ENCODE results near the gene TMOD1.

TMOD1 gene

DNA sequence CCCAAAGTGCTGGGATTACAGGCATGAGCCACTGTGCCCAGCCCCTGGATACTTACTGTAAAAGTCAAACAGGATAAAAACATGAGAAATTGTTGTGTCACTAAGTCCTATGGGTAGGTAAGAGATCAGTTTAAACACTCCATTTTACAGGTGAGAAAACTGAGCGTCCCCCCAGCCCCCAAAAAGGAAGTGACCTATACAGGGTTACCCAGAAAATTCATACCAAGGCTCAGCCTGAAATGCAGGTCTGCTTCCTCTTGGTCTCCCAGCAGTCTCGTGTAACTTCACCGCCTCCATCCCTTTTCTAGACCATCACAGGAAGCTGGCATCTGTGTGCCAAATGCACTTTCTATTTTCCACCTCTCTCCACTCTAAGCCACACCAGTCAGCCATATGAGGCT is 57.2 kb downstream of the TMOD1 start:
- no peak for ATAC-seq
- TF ChIP-seq TCF4 (CRISPR knock-in tag; IDR thresholded peaks at IDR 0.05; ENCODE audit: borderline replicate concordance) (no peak), ZC3H10 (CRISPR knock-in tag; IDR thresholded peaks at IDR 0.05) (no peak), CSDC2 (CRISPR knock-in tag; IDR thresholded peaks at IDR 0.05) (no peak), ZFP3 (CRISPR knock-in tag; IDR thresholded peaks at IDR 0.05) (no peak), ZNF70 (CRISPR knock-in tag; IDR thresholded peaks at IDR 0.05) (no peak), ZFP30 (CRISPR knock-in tag; IDR thresholded peaks at IDR 0.05) (no peak), SNAI2 (CRISPR knock-in tag; IDR thresholded peaks at IDR 0.05) (no peak), BACH2 (CRISPR knock-in tag; IDR thresholded peaks at IDR 0.05; ENCODE audit: borderline replicate concordance) (no peak), OSR1 (CRISPR knock-in tag; IDR thresholded peaks at IDR 0.05) (no peak)
- TF ChIP-seq, protein P1, sequence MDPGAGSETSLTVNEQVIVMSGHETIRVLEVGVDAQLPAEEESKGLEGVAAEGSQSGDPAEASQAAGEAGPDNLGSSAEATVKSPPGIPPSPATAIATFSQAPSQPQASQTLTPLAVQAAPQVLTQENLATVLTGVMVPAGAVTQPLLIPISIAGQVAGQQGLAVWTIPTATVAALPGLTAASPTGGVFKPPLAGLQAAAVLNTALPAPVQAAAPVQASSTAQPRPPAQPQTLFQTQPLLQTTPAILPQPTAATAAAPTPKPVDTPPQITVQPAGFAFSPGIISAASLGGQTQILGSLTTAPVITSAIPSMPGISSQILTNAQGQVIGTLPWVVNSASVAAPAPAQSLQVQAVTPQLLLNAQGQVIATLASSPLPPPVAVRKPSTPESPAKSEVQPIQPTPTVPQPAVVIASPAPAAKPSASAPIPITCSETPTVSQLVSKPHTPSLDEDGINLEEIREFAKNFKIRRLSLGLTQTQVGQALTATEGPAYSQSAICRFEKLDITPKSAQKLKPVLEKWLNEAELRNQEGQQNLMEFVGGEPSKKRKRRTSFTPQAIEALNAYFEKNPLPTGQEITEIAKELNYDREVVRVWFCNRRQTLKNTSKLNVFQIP (CRISPR knock-in tag; IDR thresholded peaks at IDR 0.05; ENCODE audit: borderline replicate concordance, low read depth), result no peak

DNA sequence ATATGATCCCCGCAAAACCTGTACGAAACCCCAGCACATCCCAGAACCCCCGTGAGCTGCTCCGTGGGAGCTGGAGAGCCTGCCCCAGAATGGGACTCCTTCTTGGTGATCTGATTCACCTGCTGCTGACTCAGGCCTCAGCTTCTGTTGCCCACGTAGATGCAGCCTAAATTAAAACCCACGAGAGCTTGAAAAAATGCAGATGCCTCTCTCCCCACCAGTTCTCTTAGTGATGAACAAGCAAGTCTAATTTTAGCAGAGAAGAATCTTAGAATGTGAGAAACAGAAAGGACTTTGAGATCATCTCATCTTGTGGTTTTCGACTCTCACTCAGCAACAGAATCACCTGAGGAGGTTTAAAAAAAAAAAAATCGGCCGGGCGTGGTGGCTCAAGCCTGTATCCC is 57.6 kb downstream of the TMOD1 start:
- no peak for ATAC-seq
- TF ChIP-seq, protein P2, sequence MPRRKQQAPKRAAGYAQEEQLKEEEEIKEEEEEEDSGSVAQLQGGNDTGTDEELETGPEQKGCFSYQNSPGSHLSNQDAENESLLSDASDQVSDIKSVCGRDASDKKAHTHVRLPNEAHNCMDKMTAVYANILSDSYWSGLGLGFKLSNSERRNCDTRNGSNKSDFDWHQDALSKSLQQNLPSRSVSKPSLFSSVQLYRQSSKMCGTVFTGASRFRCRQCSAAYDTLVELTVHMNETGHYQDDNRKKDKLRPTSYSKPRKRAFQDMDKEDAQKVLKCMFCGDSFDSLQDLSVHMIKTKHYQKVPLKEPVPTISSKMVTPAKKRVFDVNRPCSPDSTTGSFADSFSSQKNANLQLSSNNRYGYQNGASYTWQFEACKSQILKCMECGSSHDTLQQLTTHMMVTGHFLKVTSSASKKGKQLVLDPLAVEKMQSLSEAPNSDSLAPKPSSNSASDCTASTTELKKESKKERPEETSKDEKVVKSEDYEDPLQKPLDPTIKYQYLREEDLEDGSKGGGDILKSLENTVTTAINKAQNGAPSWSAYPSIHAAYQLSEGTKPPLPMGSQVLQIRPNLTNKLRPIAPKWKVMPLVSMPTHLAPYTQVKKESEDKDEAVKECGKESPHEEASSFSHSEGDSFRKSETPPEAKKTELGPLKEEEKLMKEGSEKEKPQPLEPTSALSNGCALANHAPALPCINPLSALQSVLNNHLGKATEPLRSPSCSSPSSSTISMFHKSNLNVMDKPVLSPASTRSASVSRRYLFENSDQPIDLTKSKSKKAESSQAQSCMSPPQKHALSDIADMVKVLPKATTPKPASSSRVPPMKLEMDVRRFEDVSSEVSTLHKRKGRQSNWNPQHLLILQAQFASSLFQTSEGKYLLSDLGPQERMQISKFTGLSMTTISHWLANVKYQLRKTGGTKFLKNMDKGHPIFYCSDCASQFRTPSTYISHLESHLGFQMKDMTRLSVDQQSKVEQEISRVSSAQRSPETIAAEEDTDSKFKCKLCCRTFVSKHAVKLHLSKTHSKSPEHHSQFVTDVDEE (CRISPR knock-in tag; IDR thresholded peaks at IDR 0.05), result no peak
- TF ChIP-seq BACH2 (CRISPR knock-in tag; IDR thresholded peaks at IDR 0.05; ENCODE audit: borderline replicate concordance), result no peak
- no peak for TF ChIP-seq SNAI2 (CRISPR knock-in tag; IDR thresholded peaks at IDR 0.05)
- TF ChIP-seq ZNF565 (CRISPR knock-in tag; conservative IDR thresholded peaks at IDR 0.05; ENCODE audit: low read depth), result no peak
- no peak for TF ChIP-seq ARNTL (CRISPR knock-in tag; IDR thresholded peaks at IDR 0.05; ENCODE audit: borderline replicate concordance, low read depth)
- TF ChIP-seq, protein P3, sequence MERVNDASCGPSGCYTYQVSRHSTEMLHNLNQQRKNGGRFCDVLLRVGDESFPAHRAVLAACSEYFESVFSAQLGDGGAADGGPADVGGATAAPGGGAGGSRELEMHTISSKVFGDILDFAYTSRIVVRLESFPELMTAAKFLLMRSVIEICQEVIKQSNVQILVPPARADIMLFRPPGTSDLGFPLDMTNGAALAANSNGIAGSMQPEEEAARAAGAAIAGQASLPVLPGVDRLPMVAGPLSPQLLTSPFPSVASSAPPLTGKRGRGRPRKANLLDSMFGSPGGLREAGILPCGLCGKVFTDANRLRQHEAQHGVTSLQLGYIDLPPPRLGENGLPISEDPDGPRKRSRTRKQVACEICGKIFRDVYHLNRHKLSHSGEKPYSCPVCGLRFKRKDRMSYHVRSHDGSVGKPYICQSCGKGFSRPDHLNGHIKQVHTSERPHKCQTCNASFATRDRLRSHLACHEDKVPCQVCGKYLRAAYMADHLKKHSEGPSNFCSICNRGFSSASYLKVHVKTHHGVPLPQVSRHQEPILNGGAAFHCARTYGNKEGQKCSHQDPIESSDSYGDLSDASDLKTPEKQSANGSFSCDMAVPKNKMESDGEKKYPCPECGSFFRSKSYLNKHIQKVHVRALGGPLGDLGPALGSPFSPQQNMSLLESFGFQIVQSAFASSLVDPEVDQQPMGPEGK (CRISPR knock-in tag; IDR thresholded peaks at IDR 0.05; ENCODE audit: borderline replicate concordance), result no peak
- TF ChIP-seq OSR1 (CRISPR knock-in tag; IDR thresholded peaks at IDR 0.05), result no peak
- no peak for TF ChIP-seq ZFP30 (CRISPR knock-in tag; IDR thresholded peaks at IDR 0.05)
- no peak for TF ChIP-seq CSDC2 (CRISPR knock-in tag; IDR thresholded peaks at IDR 0.05)
- no peak for TF ChIP-seq TCF4 (CRISPR knock-in tag; IDR thresholded peaks at IDR 0.05; ENCODE audit: borderline replicate concordance)
- TF ChIP-seq, protein P1 (CRISPR knock-in tag; IDR thresholded peaks at IDR 0.05; ENCODE audit: borderline replicate concordance, low read depth), result no peak
- no peak for TF ChIP-seq GLIS3 (CRISPR knock-in tag; IDR thresholded peaks at IDR 0.05)
- TF ChIP-seq ZC3H10 (CRISPR knock-in tag; IDR thresholded peaks at IDR 0.05), result no peak
- TF ChIP-seq ZFP3 (CRISPR knock-in tag; IDR thresholded peaks at IDR 0.05), result no peak
- no peak for TF ChIP-seq TOX (CRISPR knock-in tag; IDR thresholded peaks at IDR 0.05; ENCODE audit: borderline replicate concordance)
- TF ChIP-seq RARB (CRISPR knock-in tag; IDR thresholded peaks at IDR 0.05), result no peak
- TF ChIP-seq, protein P4, sequence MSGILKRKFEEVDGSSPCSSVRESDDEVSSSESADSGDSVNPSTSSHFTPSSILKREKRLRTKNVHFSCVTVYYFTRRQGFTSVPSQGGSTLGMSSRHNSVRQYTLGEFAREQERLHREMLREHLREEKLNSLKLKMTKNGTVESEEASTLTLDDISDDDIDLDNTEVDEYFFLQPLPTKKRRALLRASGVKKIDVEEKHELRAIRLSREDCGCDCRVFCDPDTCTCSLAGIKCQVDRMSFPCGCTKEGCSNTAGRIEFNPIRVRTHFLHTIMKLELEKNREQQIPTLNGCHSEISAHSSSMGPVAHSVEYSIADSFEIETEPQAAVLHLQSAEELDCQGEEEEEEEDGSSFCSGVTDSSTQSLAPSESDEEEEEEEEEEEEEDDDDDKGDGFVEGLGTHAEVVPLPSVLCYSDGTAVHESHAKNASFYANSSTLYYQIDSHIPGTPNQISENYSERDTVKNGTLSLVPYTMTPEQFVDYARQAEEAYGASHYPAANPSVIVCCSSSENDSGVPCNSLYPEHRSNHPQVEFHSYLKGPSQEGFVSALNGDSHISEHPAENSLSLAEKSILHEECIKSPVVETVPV (CRISPR knock-in tag; IDR thresholded peaks at IDR 0.05), result no peak
- TF ChIP-seq ZNF70 (CRISPR knock-in tag; IDR thresholded peaks at IDR 0.05), result no peak
- no peak for TF ChIP-seq PPARA (CRISPR knock-in tag; IDR thresholded peaks at IDR 0.05; ENCODE audit: borderline replicate concordance)
- no peak for TF ChIP-seq ISL1 (CRISPR knock-in tag; IDR thresholded peaks at IDR 0.05)

DNA sequence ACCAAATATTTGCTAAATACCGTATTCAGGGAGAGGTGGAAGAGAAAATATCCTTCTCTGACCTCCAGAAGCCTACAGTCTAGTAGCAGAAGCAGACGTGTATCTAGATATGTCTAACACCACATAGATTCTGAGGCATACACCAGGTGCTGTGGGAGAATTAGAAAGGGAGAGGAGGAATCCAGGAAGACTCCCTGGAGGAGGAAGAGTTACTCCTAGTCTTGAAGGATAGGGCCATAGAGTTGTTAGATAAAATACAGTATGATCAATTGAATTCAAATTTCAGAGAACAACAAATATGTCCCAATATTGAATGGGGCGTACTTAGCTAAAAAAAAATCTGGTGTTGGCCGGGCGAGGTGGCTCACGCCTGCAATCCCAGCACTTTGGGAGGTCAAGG is 58.7 kb downstream of the TMOD1 start:
- ATAC-seq, result no peak
- TF ChIP-seq, protein P2 (CRISPR knock-in tag; IDR thresholded peaks at IDR 0.05), result no peak
- TF ChIP-seq, protein P4 (CRISPR knock-in tag; IDR thresholded peaks at IDR 0.05), result no peak
- TF ChIP-seq ESRRG (CRISPR knock-in tag; IDR thresholded peaks at IDR 0.05), result no peak
- no peak for TF ChIP-seq ARNTL (CRISPR knock-in tag; IDR thresholded peaks at IDR 0.05; ENCODE audit: borderline replicate concordance, low read depth)
- no peak for TF ChIP-seq ZFP3 (CRISPR knock-in tag; IDR thresholded peaks at IDR 0.05)
- TF ChIP-seq, protein P5, sequence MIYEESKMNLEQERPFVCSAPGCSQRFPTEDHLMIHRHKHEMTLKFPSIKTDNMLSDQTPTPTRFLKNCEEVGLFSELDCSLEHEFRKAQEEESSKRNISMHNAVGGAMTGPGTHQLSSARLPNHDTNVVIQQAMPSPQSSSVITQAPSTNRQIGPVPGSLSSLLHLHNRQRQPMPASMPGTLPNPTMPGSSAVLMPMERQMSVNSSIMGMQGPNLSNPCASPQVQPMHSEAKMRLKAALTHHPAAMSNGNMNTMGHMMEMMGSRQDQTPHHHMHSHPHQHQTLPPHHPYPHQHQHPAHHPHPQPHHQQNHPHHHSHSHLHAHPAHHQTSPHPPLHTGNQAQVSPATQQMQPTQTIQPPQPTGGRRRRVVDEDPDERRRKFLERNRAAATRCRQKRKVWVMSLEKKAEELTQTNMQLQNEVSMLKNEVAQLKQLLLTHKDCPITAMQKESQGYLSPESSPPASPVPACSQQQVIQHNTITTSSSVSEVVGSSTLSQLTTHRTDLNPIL (CRISPR knock-in tag; IDR thresholded peaks at IDR 0.05; ENCODE audit: low read depth), result no peak
- no peak for TF ChIP-seq ZC3H10 (CRISPR knock-in tag; IDR thresholded peaks at IDR 0.05)

Data from SK-N-SH treated with all-trans-retinoic acid at 6 μM for 48 hours (cell line).